Stomach smooth muscle (tissue), 2 donors: Measurements from ENCODE around the gene RPL36AL.

Experiments used
- H3K27ac ChIP-seq: one replicate; pipeline ENCODE4 v1.7.0; 2013; ENCODE audit warnings: mild to moderate bottlenecking, low read length, inconsistent platforms
- H3K27me3 ChIP-seq, 2 donors: one replicate each; pipeline ENCODE4 v1.7.0; 2013; ENCODE audit warnings: low read length in 2 of 2; ENCODE audit not compliant: insufficient read depth in 2 of 2, control insufficient read depth in 1 of 2
- H3K36me3 ChIP-seq, 2 donors: one replicate each; pipeline ENCODE4 v1.7.0; 2013; ENCODE audit warnings: low read length in 2 of 2; ENCODE audit not compliant: control insufficient read depth in 2 of 2, insufficient read depth in 2 of 2
- H3K4me1 ChIP-seq: one replicate; pipeline ENCODE4 v1.7.0; 2013; ENCODE audit warnings: low read length; ENCODE audit not compliant: control insufficient read depth, insufficient read depth
- H3K4me3 ChIP-seq, 2 donors: one replicate each; pipeline ENCODE4 v1.7.0; 2013; ENCODE audit warnings: low read length in 2 of 2
- H3K9ac ChIP-seq, 2 donors: one replicate each; pipeline ENCODE4 v1.7.0; 2013; ENCODE audit warnings: low read length in 2 of 2, mild to moderate bottlenecking in 1 of 2
- H3K9me3 ChIP-seq, 2 donors: one replicate each; pipeline ENCODE4 v1.7.0; 2013; ENCODE audit warnings: low read length in 2 of 2; ENCODE audit not compliant: control insufficient read depth in 2 of 2
- donor health status: healthy.
- donor health status: Pancreatic carcinoma.

Gene RPL36AL

DNA sequence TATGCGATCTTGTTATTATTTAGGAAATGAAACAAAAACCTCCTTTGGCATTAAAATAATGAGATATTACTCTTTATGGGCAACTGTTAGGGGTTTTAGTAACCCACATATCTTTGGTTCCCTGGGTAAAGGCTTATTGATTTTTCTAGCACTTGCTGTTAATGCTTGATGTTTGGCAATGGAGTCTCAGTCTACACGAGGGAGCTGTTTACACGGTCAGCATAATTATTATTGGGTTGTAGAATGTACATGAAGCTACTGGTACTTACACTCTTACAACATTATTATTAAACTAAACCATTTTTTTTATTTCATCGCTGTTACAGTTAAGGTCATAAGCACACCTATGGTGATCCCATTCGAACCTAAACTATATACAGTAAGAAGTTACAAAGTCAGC lies 46.4 kb downstream of the RPL36AL start:
- no peaks in the 10 kb centered on the region for H3K9me3 ChIP-seq
- H3K4me1 ChIP-seq = no peaks in the 10 kb centered on the region
- H3K27me3 ChIP-seq = no peaks in the 10 kb centered on the region
- no peak overlapping the region for H3K4me3 ChIP-seq
- H3K27ac ChIP-seq = no peak overlapping the region
- H3K36me3 ChIP-seq = peaks cover 7% of the 10 kb centered on the region in 2 donors
- H3K9ac ChIP-seq = no peak overlapping the region

GRCh38 chr14:49569281-49569680 lies 51.1 kb downstream of the RPL36AL start:
- Histone ChIP-seq H3K9me3 (no peaks in the 10 kb centered on the region), H3K27ac (no peak overlapping the region), H3K27me3 (no peaks in the 10 kb centered on the region), H3K36me3 (no peaks in the 10 kb centered on the region), H3K9ac (no peak overlapping the region), H3K4me1 (no peaks in the 10 kb centered on the region), H3K4me3 (no peak overlapping the region)
